Amniotic stem cell (primary cell): Measurements from ENCODE around the gene CNTN4.
"Not testable (repeated sequence)": the region's sequence is repeated elsewhere in the genome, so short reads cannot be mapped to it uniquely, and the experiment has no call there.

Source experiments
- DNase-seq: peaks from one replicate; lab custom pipeline; 2025; lab: John Stamatoyannopoulos, UW

Gene CNTN4

GRCh38 chr3:2802429-2802828, 703.8 kb downstream of the CNTN4 start:
- no peak for DNase-seq

GRCh38 chr3:2807514-2807913, 708.8 kb downstream of the CNTN4 start:
- no peak for DNase-seq

DNA sequence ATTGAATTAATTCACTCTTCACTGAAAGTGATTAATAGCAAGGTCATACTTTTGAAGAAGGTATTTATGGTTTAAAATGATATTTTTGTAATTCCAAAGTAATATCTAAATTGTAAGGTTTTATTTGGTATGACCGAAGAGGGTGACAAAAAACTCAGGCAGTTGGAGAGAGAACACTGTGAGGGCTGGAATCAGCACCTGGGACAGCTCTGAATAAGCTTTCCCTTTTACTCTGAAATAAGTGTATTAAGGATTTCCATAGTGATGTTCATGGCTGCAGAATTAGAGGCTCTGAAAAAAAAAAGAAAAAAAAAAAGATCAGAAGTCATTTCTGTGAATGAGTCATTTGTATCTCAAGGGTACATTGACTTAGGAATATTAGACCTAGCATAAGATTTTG, 712.1 kb downstream of the CNTN4 start:
- no peak for DNase-seq

GRCh38 chr3:2819571-2819970, 720.9 kb downstream of the CNTN4 start:
- DNase-seq, result no peak

DNA sequence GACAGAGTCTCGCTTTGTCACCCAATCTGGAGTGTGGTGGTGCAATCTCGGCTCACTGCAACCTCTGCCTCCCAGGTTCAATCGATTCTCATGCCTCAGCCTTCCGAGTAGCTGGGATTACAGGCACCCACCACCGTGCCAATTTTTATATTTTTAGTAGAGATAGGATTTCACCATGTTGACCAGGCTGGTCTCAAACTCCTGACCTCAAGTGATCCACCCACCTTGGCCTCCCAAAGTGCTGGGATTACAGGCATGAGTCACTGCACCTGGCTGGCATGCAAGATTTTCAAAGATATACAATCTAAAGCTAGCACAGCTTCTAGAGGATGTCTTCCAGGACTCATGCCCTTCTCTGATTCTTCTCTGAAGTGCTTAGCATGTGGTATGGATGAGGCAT, 722.3 kb downstream of the CNTN4 start:
- DNase-seq, result not testable (repeated sequence)

- DNase-seq, result no peak
Observed at GRCh38 chr3:2822611-2823010, 723.9 kb downstream of the CNTN4 start.

- DNase-seq, result no peak
Observed at GRCh38 chr3:2823031-2823430, 724.4 kb downstream of the CNTN4 start.

- DNase-seq, result no peak
Observed at GRCh38 chr3:2823437-2824211, 725.0 kb downstream of the CNTN4 start.

DNA sequence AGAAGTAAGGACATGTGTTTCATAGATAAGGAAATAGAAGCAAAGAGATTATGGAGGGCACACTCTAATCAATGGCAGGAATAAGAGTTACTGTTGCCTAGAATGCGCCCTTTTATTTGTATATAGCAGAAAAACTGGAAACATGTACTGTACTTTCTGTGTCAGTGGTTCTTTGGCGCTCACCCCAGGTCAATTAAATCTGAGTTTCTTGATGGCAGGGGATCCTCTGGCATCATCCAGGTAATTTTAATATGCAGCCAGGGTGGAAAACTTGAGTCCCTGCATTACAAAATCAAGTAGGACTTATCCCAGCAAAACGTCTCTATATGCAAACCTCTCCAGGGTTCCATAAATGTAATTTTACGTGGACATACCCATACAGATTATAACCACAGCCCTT, 727.4 kb downstream of the CNTN4 start:
- no peak for DNase-seq

DNA sequence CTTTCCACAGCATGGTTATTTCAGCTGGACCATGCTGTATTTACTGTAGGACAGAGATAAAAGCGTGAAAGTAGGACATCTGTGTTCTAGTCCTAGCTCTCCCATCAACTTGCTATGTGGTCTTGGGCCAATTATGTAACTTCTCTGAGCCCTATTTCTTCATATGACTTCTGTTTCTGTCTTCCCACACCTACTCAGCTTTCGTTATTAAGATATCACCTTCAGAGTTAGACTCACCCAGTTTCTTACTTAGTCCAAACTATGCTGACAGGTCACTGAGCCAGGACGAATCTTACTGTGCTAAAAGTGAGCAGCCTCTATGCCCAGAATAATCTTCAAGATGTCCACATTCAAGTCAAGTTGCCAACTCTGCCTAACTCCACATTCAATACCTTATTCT, 727.8 kb downstream of the CNTN4 start:
- no peak for DNase-seq

- DNase-seq, result no peak
Observed at GRCh38 chr3:2837239-2837638, 738.6 kb downstream of the CNTN4 start.

GRCh38 chr3:2837910-2838309, 739.2 kb downstream of the CNTN4 start:
- no peak for DNase-seq

DNA sequence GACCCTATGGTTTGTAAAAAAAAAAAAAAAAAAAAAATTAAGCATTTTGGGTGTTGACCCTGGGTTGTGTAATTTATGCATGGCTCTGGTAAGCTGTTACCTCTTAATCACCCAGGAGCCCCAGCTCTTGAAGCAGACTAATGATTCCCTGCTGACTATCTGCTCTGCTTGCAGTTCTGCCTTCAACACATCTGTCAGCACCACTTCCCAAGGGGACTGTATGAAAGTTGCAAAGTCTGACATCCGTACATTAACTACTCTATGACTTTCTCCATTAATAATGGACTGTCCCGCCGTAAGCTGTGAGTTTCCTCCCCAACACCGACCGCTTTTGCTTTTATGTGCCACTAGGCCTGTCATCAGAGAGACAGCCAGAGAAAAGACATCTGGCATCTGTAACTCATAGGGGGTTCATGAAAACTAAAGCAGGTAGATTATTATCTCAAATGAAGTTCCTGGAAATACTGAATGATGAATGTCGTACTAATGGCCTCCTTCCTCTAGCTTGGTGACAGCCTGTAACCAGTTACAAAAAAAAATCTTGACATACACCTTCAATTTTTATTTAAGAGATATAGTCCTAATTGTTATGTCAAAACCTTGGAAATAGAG, 740.0 kb downstream of the CNTN4 start:
- no peak for DNase-seq

GRCh38 chr3:2839876-2840275, 741.2 kb downstream of the CNTN4 start:
- DNase-seq, result no peak

- DNase-seq, result no peak
Observed at GRCh38 chr3:2847062-2847841, 748.6 kb downstream of the CNTN4 start.

DNA sequence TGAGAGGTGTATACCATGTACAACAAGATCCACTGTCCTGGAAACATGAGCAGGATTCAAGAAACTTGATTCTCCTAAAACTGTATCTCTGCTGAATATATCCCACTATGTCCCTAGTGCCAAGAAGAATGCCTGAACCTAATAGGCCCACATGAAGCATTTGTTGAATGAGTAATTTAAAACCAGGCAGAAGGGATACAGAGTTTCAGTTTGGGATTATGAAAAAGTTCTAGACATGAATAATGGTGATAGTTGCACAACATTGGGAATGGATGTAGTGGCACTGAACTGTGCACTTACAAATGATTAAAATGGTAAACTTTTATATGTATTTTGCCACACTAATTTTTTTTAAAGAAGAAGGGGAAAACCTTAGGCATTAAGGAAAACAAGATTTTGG, 750.4 kb downstream of the CNTN4 start:
- DNase-seq, result no peak

DNA sequence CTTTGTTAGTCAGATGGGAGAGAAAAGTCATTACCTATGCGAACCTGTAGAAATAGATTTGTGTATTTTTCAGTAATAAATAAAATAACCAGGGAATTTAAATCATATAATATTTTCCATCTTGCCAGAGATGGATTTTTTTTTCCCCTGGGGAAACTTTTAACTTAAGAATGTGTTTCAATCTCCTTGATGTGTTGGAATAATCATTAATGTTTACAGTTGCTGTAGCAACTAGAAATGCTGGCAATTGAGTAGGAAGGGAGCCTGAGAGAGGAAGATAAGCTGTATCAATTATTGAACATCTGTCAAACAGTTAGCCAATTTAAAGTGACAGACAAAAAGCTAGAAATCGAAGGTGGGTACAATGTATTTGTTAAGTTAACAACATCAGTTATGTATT, 752.0 kb downstream of the CNTN4 start:
- DNase-seq, result no peak

- no peak for DNase-seq
Observed at GRCh38 chr3:2851361-2851760, 752.7 kb downstream of the CNTN4 start.

DNA sequence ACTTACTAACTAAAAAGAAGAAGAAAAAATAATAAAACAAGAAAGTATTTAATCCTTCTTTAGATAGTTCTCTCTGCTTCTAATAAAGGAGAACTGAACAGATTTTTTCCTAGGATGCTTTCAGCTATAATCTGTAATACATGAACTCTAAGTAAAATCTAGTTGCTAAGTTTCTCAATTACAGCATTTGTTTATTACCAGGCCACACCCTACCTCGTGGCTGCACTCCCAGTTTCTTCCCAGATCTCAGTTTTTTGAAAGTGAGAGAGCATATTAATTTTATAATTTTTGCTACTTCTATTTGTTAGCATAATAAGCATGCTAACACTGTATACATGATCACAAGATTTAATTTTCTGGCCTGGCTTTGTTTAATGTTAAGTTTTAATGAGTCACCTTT, 753.2 kb downstream of the CNTN4 start:
- no peak for DNase-seq

DNA sequence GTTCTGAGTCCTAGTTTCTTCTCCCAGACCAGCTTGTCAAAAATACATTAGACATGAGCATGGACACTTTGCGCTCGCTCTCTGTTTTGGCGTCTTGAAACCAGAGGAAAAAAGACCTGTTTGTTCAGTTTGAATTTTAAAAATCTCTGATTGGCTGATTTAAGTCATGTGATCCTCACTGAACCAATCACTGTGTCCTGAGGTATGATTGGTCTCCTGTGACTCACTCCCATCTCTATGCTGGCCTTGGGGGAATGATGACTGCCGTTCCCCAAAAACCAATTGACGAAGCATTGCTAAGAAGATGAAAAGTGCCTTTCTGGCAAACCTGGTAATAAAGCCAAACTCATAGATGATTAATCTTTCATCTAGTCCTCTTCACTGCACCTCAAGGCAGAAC, 755.0 kb downstream of the CNTN4 start:
- no peak for DNase-seq

GRCh38 chr3:2856138-2857133, 757.8 kb downstream of the CNTN4 start:
- no peak for DNase-seq

DNA sequence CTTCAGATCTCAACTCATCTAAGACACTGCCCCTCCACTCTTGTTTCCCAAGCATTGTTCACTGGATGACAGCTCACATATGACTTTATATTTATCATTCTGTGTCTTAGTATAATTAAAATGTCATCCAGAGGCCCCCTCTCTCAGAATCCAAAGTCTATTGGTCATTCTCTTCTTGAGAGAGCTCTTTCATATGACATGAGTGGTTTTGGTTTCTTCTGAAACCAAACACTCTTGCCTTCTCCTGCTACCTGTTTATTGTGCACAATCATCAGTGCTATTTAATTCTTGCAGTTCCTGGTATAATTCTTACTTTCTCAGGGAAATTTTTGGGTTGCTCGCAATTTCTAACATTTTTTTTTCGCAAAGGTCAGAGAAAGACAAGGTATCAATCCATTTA, 762.0 kb downstream of the CNTN4 start:
- DNase-seq, result no peak
